ENCODE data around the gene RHOBTB1.

GRCh38 chr10:60877777-60878120, 66.2 kb downstream of the RHOBTB1 start:
- TF ChIP-seq EZH2phosphoT487 (IDR thresholded peaks at IDR 0.05) (no peak), EZH2 (IDR thresholded peaks at IDR 0.05) (no peak)
- TF ChIP-seq, protein P1, sequence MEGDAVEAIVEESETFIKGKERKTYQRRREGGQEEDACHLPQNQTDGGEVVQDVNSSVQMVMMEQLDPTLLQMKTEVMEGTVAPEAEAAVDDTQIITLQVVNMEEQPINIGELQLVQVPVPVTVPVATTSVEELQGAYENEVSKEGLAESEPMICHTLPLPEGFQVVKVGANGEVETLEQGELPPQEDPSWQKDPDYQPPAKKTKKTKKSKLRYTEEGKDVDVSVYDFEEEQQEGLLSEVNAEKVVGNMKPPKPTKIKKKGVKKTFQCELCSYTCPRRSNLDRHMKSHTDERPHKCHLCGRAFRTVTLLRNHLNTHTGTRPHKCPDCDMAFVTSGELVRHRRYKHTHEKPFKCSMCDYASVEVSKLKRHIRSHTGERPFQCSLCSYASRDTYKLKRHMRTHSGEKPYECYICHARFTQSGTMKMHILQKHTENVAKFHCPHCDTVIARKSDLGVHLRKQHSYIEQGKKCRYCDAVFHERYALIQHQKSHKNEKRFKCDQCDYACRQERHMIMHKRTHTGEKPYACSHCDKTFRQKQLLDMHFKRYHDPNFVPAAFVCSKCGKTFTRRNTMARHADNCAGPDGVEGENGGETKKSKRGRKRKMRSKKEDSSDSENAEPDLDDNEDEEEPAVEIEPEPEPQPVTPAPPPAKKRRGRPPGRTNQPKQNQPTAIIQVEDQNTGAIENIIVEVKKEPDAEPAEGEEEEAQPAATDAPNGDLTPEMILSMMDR (IDR thresholded peaks at IDR 0.05), result no peak
